Cerebellar nuclear complex (tissue), 1 donor: Measurements from ENCODE around the gene DCAF11.

Experiments
- DNase-seq, 2 experiments: peaks; one replicate each; lab custom pipeline; 2025; lab: John Stamatoyannopoulos, UW

DCAF11 gene

GRCh38 chr14:24160850-24161804 is 46.5 kb downstream of the DCAF11 start, which contains the start of gene IRF9:
Gene IRF9, plus strand, starts transcription at chr14:24161265. Its CDS starts 880 bp downstream, at chr14:24162145.
- peak in 1 of 2 experiments; percentile 65 for DNase-seq

GRCh38 chr14:24162093-24162492 is 47.5 kb downstream of the DCAF11 start:
- DNase-seq = no peak

GRCh38 chr14:24164518-24164991 is 50.0 kb downstream of the DCAF11 start:
- DNase-seq = no peak

- no peak for DNase-seq
These were observed 51.2 kb downstream of the DCAF11 start for GRCh38 chr14:24165785-24166184.

- DNase-seq = no peak
These were observed 53.0 kb downstream of the DCAF11 start for GRCh38 chr14:24167469-24168114.

GRCh38 chr14:24171422-24172260 is 57.1 kb downstream of the DCAF11 start, which contains the start of gene REC8:
Gene REC8, plus strand, starts transcription at chr14:24172080. Its CDS starts 473 bp downstream, at chr14:24172553.
- peak; percentile 85 to 92 for DNase-seq

GRCh38 chr14:24172261-24172860 is 57.8 kb downstream of the DCAF11 start:
- no peak for DNase-seq

- no peak for DNase-seq
These were observed 58.3 kb downstream of the DCAF11 start for GRCh38 chr14:24172871-24173281.
